Astrocyte of the spinal cord (primary cell): ENCODE measurements around the gene NMNAT3.

ENCODE experiments used
- DNase-seq: peaks from one replicate; pipeline ENCODE4 v3.0.0; 2011; ENCODE audit warnings: low read depth, low spot score
- H3K4me3 ChIP-seq: 2 replicates; pipeline ENCODE4 v1.5.1; 2011; ENCODE audit warnings: low read depth, mild to moderate bottlenecking, low read length, moderate library complexity
- CTCF ChIP-seq: IDR thresholded peaks from 2 replicates; pipeline ENCODE4 v1.5.1; 2012; ENCODE audit warnings: low read depth, mild to moderate bottlenecking, low read length, inconsistent platforms
- in situ Hi-C: cut with HindIII; loops from 2 replicates; pipeline ENCODE4 v1.10.0; 2017; ENCODE audit warnings: low sequenced_read_pairs

The NMNAT3 gene

GRCh38 chr3:139530717-139531116 is 147.1 kb downstream of the NMNAT3 start:
- TF ChIP-seq CTCF, result no peak
- DNase-seq, result no peak
- in situ Hi-C loops, result no loop called here
- H3K4me3 ChIP-seq, result no peak overlapping the region

- no peak for TF ChIP-seq CTCF
- in situ Hi-C loops, result no loop called here
- DNase-seq, result no peak
- no peak overlapping the region for H3K4me3 ChIP-seq
Observed at GRCh38 chr3:139529662-139530061, 148.1 kb downstream of the NMNAT3 start.

GRCh38 chr3:139528924-139529323 is 148.8 kb downstream of the NMNAT3 start:
- in situ Hi-C loops, result no loop called here
- no peak for DNase-seq
- TF ChIP-seq CTCF, result no peak
- no peak overlapping the region for H3K4me3 ChIP-seq

- in situ Hi-C loops, result no loop called here
- TF ChIP-seq CTCF, result no peak
- no peak overlapping the region for H3K4me3 ChIP-seq
- DNase-seq, result no peak
Observed at GRCh38 chr3:139528281-139528680, 149.5 kb downstream of the NMNAT3 start.

GRCh38 chr3:139527265-139527664 is 150.5 kb downstream of the NMNAT3 start:
- no peak for TF ChIP-seq CTCF
- no peak overlapping the region for H3K4me3 ChIP-seq
- DNase-seq, result no peak
- in situ Hi-C loops, result no loop called here

- no peak for TF ChIP-seq CTCF
- no peak for DNase-seq
- H3K4me3 ChIP-seq, result no peak overlapping the region
- in situ Hi-C loops, result no loop called here
Observed at GRCh38 chr3:139526146-139526545, 151.6 kb downstream of the NMNAT3 start.

- H3K4me3 ChIP-seq, result no peak overlapping the region
- in situ Hi-C loops, result no loop called here
Observed at GRCh38 chr3:139524841-139525636, 152.7 kb downstream of the NMNAT3 start.

More at GRCh38 chr3:139524841-139525636, 152.7 kb downstream of the NMNAT3 start:
- no peak for DNase-seq
- no peak for TF ChIP-seq CTCF
